ENCODE results near the gene SLC5A11. TPM values are rescaled to one million over a fixed set of nuclear protein-coding genes. Genes with fewer than 3 reads are reported as not detected.

SLC5A11 gene
- total and polyA plus RNA-seq, 2 of the 13 experiments (the other 11 are each of a cell fraction or from before 2014, with no cell fraction given), result 1.2 to 3.3 TPM

- Histone ChIP-seq H3K9ac (ENCODE audit: insufficient read depth, low read depth, low read length) (no peak overlapping the region), H3K79me2 (ENCODE audit: insufficient read depth, low read length) (no peaks in the 10 kb centered on the region), H3K27ac (ENCODE audit: extremely low read length, insufficient read depth, low read length) (no peak overlapping the region), H3K27me3 (ENCODE audit: control insufficient read depth in 1 of 2, insufficient read depth in 2 of 2, low read length in 2 of 2) (no peaks in the 10 kb centered on the region), H3K36me3 (replicated peaks in 1 of 2; ENCODE audit: control insufficient read depth in 1 of 2, insufficient read depth in 2 of 2, low read length in 2 of 2) (peaks cover 23 to 62% of the 10 kb centered on the region in 2 experiments), H4K20me1 (ENCODE audit: insufficient read depth, low read length) (no peaks in the 10 kb centered on the region), H2AFZ (ENCODE audit: low read length) (no peak overlapping the region), H3K4me2 (ENCODE audit: low read depth, low read length) (no peak overlapping the region), H3K4me3 (replicated peaks in 1 of 3; ENCODE audit: insufficient read depth in 1 of 3, low read depth in 2 of 3, low read length in 3 of 3) (no peak overlapping the region), H3K9me3 (ENCODE audit: low read length) (no peaks in the 10 kb centered on the region), H3K4me1 (ENCODE audit: insufficient read depth, low read length) (no peaks in the 10 kb centered on the region)
- DNase-seq (ENCODE audit: low spot score), result no peak
- BruUV-seq (replicated peaks), result no TSS peak
- CTCF ChIA-PET (ENCODE audit: low intra/inter-chr PET ratio, low total read pairs), result no interaction called here
- FAIRE-seq, result no peak
- TF ChIP-seq NR2C2 (CRISPR knock-in tag; IDR thresholded peaks at IDR 0.05; ENCODE audit: borderline replicate concordance), result no peak
- no peak for TF ChIP-seq ZSCAN22 (CRISPR knock-in tag; IDR thresholded peaks at IDR 0.05)
- TF ChIP-seq ZNF501 (CRISPR knock-in tag; IDR thresholded peaks at IDR 0.05), result no peak
- no peak for TF ChIP-seq ZHX2 (IDR thresholded peaks at IDR 0.05; ENCODE audit: low read depth)
- TF ChIP-seq ZHX2 (CRISPR knock-in tag; IDR thresholded peaks at IDR 0.05; ENCODE audit: borderline replicate concordance), result no peak
- POLR2A ChIA-PET, result no interaction called here
- in situ Hi-C loops (cut with HindIII; ENCODE audit: extremely low pct_ligation_motif_present, low pct_unique_long_range_greater_than_20kb), result no loop called here
- intact Hi-C loops (cut with micrococcal nuclease; ENCODE audit: unreplicated experiment), result no loop called here
- WGBS (ENCODE audit: low lambda C conversion rate), result 96% methylated on average over 5 of the region's 5 CpGs
- ATAC-seq, result no peak
These were observed 104.5 kb downstream of the SLC5A11 start for GRCh38 chr16:24950275-24950674.

All from HepG2 (cell line).